ENCODE data around the gene CENPP. TPM values are rescaled to one million over a fixed set of nuclear protein-coding genes. Genes with fewer than 3 reads are reported as not detected.

Gene CENPP
- polyA plus RNA-seq, 3 donors from 2014 or later = 4.5 to 9.7 (median 4.7) TPM

GRCh38 chr9:92608241-92608908 is 282.6 kb downstream of the CENPP start:
- Mint-ChIP-seq H3K27me3 (ENCODE audit: low read depth in 3 of 3) (peaks cover 0 to 4% (median 1%) of the 10 kb centered on the region in 3 donors), H3K4me3 (no peak overlapping the region), H3K4me1 (no peaks in the 10 kb centered on the region), H3K27ac (no peak overlapping the region), H3K9me3 (peaks cover 0 to 5% (median 1%) of the 10 kb centered on the region in 6 donors), H3K36me3 (peaks cover 8 to 9% (median 9%) of the 10 kb centered on the region in 3 donors)
- DNase-seq = no peak

GRCh38 chr9:92608909-92609445 is 283.2 kb downstream of the CENPP start:
- Mint-ChIP-seq H3K4me1 (no peaks in the 10 kb centered on the region), H3K27me3 (ENCODE audit: low read depth in 3 of 3) (peaks cover 0 to 2% (median 1%) of the 10 kb centered on the region in 3 donors), H3K4me3 (no peak overlapping the region), H3K27ac (no peak overlapping the region), H3K36me3 (peaks cover 3 to 8% (median 6%) of the 10 kb centered on the region in 3 donors), H3K9me3 (peaks cover 0 to 4% (median 1%) of the 10 kb centered on the region in 6 donors)
- DNase-seq = no peak

GRCh38 chr9:92610470-92611420 is 285.0 kb downstream of the CENPP start:
- Mint-ChIP-seq H3K4me1 (no peaks in the 10 kb centered on the region), H3K9me3 (no peaks in the 10 kb centered on the region), H3K27me3 (ENCODE audit: low read depth in 3 of 3) (peaks cover 0 to 2% (median 1%) of the 10 kb centered on the region in 3 donors), H3K27ac (no peak overlapping the region), H3K4me3 (no peak overlapping the region), H3K36me3 (peaks cover 0 to 21% (median 19%) of the 10 kb centered on the region in 3 donors)
- no peak for DNase-seq

GRCh38 chr9:92611621-92612285 is 286.0 kb downstream of the CENPP start:
- Mint-ChIP-seq H3K36me3 (peaks cover 0 to 30% (median 28%) of the 10 kb centered on the region in 3 donors), H3K4me1 (no peaks in the 10 kb centered on the region), H3K27ac (no peak overlapping the region), H3K27me3 (ENCODE audit: low read depth in 3 of 3) (peaks cover 0 to 4% (median 1%) of the 10 kb centered on the region in 3 donors), H3K4me3 (no peak overlapping the region), H3K9me3 (no peaks in the 10 kb centered on the region)
- DNase-seq = no peak

- H3K9me3 Mint-ChIP-seq = no peaks in the 10 kb centered on the region
- H3K36me3 Mint-ChIP-seq = peaks cover 0 to 32% (median 28%) of the 10 kb centered on the region in 3 donors
- no peak overlapping the region for H3K27ac Mint-ChIP-seq
- no peaks in the 10 kb centered on the region for H3K4me1 Mint-ChIP-seq
- DNase-seq = no peak
- H3K4me3 Mint-ChIP-seq = no peak overlapping the region
- peaks cover 0 to 4% (median 1%) of the 10 kb centered on the region in 3 donors for H3K27me3 Mint-ChIP-seq (ENCODE audit: low read depth in 3 of 3)
These were observed 286.5 kb downstream of the CENPP start for GRCh38 chr9:92612292-92612691.

- Mint-ChIP-seq H3K4me1 (no peaks in the 10 kb centered on the region), H3K27me3 (ENCODE audit: low read depth in 3 of 3) (peaks cover 0 to 4% (median 1%) of the 10 kb centered on the region in 3 donors), H3K27ac (no peak overlapping the region), H3K9me3 (no peaks in the 10 kb centered on the region), H3K36me3 (peaks cover 0 to 32% (median 28%) of the 10 kb centered on the region in 3 donors), H3K4me3 (no peak overlapping the region)
- no peak for DNase-seq
These were observed 287.1 kb downstream of the CENPP start for GRCh38 chr9:92612816-92613215.

- H3K9me3 Mint-ChIP-seq = no peaks in the 10 kb centered on the region
- H3K27me3 Mint-ChIP-seq (ENCODE audit: low read depth in 3 of 3) = peaks cover 0 to 4% (median 0%) of the 10 kb centered on the region in 3 donors
- H3K36me3 Mint-ChIP-seq = peaks cover 0 to 32% (median 28%) of the 10 kb centered on the region in 3 donors
These were observed 287.7 kb downstream of the CENPP start for GRCh38 chr9:92613268-92614122.

GRCh38 chr9:92614123-92614510 is 288.4 kb downstream of the CENPP start:
- DNase-seq = no peak
- Mint-ChIP-seq H3K4me1 (no peaks in the 10 kb centered on the region), H3K9me3 (no peaks in the 10 kb centered on the region), H3K27me3 (ENCODE audit: low read depth in 3 of 3) (peaks cover 0 to 4% (median 0%) of the 10 kb centered on the region in 3 donors), H3K4me3 (no peak overlapping the region), H3K27ac (no peak overlapping the region), H3K36me3 (peaks cover 0 to 38% (median 30%) of the 10 kb centered on the region in 3 donors)

More at GRCh38 chr9:92613268-92614122, 287.7 kb downstream of the CENPP start:
- H3K4me1 Mint-ChIP-seq = no peaks in the 10 kb centered on the region
- H3K27ac Mint-ChIP-seq = no peak overlapping the region
- DNase-seq = no peak
- no peak overlapping the region for H3K4me3 Mint-ChIP-seq

GRCh38 chr9:92614763-92615461 is 289.2 kb downstream of the CENPP start:
- peaks cover 0 to 43% (median 30%) of the 10 kb centered on the region in 3 donors for H3K36me3 Mint-ChIP-seq

GRCh38 chr9:92615790-92616189 is 290.0 kb downstream of the CENPP start:
- H3K4me3 Mint-ChIP-seq = no peak overlapping the region
- peaks cover 0 to 2% (median 0%) of the 10 kb centered on the region in 3 donors for H3K27me3 Mint-ChIP-seq (ENCODE audit: low read depth in 3 of 3)
- no peaks in the 10 kb centered on the region for H3K9me3 Mint-ChIP-seq
- DNase-seq = no peak
- H3K4me1 Mint-ChIP-seq = no peaks in the 10 kb centered on the region
- peaks cover 0 to 50% (median 30%) of the 10 kb centered on the region in 3 donors for H3K36me3 Mint-ChIP-seq
- H3K27ac Mint-ChIP-seq = no peak overlapping the region

More at GRCh38 chr9:92614763-92615461, 289.2 kb downstream of the CENPP start:
- Mint-ChIP-seq H3K27ac (no peak overlapping the region), H3K4me3 (no peak overlapping the region), H3K9me3 (no peaks in the 10 kb centered on the region), H3K27me3 (ENCODE audit: low read depth in 3 of 3) (peaks cover 0 to 2% (median 0%) of the 10 kb centered on the region in 3 donors), H3K4me1 (no peaks in the 10 kb centered on the region)
- no peak for DNase-seq

- DNase-seq = no peak
- no peaks in the 10 kb centered on the region for H3K4me1 Mint-ChIP-seq
- H3K9me3 Mint-ChIP-seq = no peaks in the 10 kb centered on the region
- H3K27me3 Mint-ChIP-seq (ENCODE audit: low read depth in 3 of 3) = peaks cover 0 to 2% (median 0%) of the 10 kb centered on the region in 3 donors
- H3K36me3 Mint-ChIP-seq = peaks cover 0 to 50% (median 30%) of the 10 kb centered on the region in 3 donors
- H3K27ac Mint-ChIP-seq = no peak overlapping the region
- no peak overlapping the region for H3K4me3 Mint-ChIP-seq
These were observed 290.5 kb downstream of the CENPP start for GRCh38 chr9:92616199-92616641.

- H3K4me1 Mint-ChIP-seq = no peaks in the 10 kb centered on the region
- peaks cover 0 to 2% (median 0%) of the 10 kb centered on the region in 3 donors for H3K27me3 Mint-ChIP-seq (ENCODE audit: low read depth in 3 of 3)
- H3K27ac Mint-ChIP-seq = no peak overlapping the region
- no peak overlapping the region for H3K4me3 Mint-ChIP-seq
- H3K36me3 Mint-ChIP-seq = peaks cover 2 to 49% (median 26%) of the 10 kb centered on the region in 3 donors
- H3K9me3 Mint-ChIP-seq = no peaks in the 10 kb centered on the region
- DNase-seq = no peak
These were observed 290.9 kb downstream of the CENPP start for GRCh38 chr9:92616655-92617111.

Measured in immature natural killer cell (primary cell).